ENCODE data around the gene SLC13A3.

DNA sequence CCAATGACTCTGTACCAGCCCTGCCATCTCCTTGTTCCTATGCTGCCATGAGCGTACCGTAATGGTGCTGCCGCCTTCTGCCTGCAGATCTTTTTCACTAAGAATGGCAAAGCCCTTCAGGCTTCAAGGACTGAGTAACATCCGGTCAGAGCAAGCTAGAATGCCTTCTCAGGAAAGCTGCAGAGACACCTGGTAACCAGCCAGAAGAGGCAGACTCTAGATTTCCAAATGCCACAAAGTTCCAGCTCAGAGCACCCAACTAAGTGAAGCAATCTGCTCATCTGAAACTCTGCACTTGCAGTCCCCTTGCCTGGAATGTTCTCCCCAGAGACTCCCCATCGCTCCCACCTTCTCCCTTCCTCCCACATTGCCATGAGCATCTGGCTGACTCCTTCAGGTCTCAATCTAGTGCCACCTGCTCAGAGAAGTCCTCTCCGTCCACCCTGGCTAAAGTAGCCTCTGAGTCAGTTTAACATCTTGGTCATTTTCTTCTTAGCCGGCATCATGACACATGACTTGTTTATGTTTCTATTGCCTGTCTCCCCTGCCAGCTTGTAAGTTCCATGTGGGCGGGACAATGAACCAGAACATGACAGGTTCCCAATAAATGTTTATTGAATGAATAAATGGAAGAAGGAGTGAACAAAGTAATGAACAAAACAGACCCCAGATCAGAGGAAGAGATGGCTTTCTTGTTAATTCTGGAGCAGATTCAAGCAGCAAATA is 93.9 kb downstream of the SLC13A3 start:
- TF ChIP-seq, protein P1, sequence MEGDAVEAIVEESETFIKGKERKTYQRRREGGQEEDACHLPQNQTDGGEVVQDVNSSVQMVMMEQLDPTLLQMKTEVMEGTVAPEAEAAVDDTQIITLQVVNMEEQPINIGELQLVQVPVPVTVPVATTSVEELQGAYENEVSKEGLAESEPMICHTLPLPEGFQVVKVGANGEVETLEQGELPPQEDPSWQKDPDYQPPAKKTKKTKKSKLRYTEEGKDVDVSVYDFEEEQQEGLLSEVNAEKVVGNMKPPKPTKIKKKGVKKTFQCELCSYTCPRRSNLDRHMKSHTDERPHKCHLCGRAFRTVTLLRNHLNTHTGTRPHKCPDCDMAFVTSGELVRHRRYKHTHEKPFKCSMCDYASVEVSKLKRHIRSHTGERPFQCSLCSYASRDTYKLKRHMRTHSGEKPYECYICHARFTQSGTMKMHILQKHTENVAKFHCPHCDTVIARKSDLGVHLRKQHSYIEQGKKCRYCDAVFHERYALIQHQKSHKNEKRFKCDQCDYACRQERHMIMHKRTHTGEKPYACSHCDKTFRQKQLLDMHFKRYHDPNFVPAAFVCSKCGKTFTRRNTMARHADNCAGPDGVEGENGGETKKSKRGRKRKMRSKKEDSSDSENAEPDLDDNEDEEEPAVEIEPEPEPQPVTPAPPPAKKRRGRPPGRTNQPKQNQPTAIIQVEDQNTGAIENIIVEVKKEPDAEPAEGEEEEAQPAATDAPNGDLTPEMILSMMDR (IDR thresholded peaks at IDR 0.05) = no peak
- TF ChIP-seq POLR2A (IDR thresholded peaks at IDR 0.05) = no peak
